NCI-H2196 treated with DMSO at 0.1 percent for 48 hours (cell line): ENCODE results near the gene MGAT5.
"Not testable (repeated sequence)": the region's sequence is repeated elsewhere in the genome, so short reads cannot be mapped to it uniquely, and the experiment has no call there.

Source experiments
- DNase-seq: peaks from one replicate; lab custom pipeline; 2025; ENCODE audit not compliant: unreplicated experiment; lab: John Stamatoyannopoulos, UW

Gene MGAT5

DNA sequence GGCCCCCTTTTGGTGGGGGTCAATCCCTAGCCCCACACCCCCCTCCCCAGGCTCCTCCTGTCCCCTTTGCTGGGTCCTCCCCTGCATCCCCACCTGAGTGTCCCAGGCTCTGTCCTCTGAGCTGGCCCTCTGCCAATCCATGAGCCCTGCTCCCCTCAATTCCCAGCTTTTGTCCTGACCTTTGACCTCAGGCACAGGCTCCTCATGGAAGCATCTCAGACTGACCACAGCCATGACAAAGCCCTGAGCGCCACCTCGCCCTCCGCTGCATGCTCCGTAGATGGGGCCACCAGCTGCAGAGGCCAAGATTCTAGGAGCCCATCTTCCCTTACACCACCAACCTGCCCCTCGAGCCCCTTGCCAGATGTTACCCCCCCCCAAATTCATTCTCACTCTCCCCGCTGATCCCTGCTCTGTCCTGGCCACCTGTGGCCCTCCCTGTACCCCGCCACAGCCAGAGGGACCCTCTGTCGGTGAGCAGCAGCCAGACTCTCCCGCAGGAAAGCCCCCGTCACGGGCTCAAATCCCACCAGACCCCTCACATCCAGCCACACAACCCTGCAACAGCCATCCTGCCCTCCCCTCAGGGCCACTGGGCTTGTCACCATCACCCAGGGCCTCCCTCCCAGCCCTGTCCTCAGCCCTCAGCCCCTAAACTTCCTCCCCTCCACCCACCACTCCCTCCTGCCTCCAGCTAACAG is 206.0 kb downstream of the MGAT5 start:
- no peak for DNase-seq

DNA sequence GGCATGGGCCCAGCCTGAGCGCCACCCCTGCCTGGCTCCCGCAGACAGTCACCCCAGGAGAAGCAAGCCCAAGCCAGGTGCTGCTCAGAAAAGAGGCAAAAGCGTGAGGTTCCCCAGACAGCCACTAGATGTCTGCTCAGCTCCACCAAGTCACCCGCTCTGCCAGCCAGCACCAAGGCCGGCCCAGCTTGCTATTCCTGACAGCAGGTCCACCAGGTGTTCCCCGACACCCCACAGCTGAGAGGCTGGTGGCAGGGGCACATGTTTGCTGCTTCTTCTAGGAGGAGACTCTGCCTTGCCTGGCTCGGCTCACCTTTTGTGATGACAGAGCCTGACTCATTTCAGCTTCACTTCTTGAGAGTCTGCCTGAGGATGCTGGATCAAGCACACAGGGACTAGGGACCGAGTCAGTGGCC is 206.7 kb downstream of the MGAT5 start:
- DNase-seq, result peak; percentile 71

GRCh38 chr2:134461511-134461910 is 207.6 kb downstream of the MGAT5 start:
- DNase-seq, result no peak

GRCh38 chr2:134462275-134462674 is 208.4 kb downstream of the MGAT5 start:
- DNase-seq, result no peak

DNA sequence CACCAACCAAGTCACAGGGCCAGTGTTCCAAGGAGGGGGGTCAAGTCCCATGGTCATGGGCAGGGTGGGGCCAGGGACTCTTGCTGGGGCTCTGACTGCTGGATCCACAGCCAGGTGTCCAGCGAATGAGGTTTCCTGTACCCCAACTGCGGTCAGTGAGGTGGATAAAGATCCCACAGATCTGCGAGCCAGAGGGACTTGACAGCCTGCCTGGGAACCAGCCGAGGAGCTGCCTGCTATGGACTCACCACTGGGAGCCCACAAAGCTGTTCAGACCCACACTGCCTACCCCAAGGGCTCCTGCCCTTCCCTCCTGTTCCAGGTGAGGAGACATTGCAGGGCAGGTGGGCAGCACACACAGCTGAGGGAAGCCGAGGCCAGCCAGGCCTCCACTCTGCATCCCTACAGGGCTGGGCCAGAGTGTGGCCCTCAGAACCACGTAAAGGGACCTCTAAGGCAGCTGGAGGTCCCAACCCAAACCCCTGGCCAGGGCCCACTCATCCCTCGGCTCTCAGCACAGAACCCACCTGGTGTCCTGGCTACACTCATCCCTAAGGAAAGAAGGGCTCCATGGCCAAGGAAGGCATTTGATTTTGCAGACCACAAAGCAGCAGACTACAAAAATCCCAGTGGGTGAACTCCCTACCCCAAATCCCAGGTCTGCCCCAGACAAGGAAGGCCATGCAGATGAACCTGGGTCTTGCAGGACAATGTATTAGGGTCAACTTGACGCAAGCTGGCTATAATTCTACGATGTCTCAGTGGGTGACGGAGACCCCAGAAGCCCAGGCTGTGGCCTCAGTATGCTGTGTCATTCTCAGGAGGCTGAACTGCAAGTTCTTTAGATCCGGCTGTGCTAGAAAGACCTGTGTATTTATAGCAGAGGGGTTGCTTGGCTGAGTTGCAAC is 209.2 kb downstream of the MGAT5 start:
- DNase-seq, result no peak

DNA sequence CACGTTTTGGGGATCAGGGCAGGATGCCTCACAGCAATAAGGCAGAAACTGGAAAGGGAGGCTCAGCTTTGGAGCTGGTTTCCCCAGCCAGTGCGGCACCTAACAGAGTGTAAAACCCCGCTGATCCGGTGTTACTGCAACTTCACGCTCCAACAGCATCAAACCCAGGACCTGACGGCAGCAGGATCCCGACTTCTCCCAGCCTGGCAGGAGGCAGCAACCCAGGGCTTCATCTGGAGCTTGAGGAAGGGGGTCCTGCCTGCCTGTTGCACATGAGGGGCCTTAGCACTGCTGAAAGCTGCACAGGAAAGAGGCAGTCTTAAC is 209.8 kb downstream of the MGAT5 start:
- no peak for DNase-seq

- no peak for DNase-seq
Measured at GRCh38 chr2:134465228-134466105, 211.6 kb downstream of the MGAT5 start.

- peak; percentile 35 for DNase-seq
Measured at GRCh38 chr2:134466141-134466540, 212.3 kb downstream of the MGAT5 start.

DNA sequence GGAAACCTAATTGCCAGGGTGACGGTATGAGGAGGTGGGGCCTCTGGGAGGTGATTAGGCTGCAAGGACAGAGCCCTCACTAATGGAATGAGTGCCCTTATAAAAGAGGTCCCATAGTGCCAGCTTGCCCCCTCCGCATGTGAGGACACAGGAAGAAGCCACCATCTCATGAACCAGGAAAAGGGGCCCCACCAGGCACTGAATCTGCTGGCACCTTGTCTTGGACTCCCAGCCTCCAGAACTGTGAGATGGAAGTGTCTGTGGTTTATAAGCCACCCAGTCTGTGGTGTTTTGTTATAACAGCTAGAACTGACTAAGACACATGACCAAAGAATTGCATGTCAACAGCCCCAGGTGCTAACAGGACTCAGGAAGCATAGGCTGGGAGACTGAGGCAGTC is 214.3 kb downstream of the MGAT5 start:
- DNase-seq, result no peak

DNA sequence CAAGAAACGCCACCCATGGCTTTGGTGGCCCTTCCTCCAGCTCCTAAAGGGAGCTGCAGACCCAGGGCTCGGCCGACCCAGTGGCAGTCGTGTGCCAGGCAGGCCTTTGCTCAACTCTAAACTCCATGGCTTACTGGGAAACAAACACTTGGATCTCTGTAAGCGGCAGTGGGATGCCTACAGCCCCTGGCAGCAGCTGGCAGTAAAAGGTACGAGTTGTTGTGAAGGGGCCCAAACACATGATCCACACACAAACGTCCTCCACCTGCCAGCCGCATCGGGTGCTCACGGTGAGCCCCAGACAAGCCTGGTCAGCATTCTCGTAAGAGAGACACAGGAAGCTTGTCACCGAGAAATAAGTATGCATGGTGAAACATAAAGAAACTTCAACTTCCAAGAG is 214.9 kb downstream of the MGAT5 start:
- DNase-seq, result no peak

DNA sequence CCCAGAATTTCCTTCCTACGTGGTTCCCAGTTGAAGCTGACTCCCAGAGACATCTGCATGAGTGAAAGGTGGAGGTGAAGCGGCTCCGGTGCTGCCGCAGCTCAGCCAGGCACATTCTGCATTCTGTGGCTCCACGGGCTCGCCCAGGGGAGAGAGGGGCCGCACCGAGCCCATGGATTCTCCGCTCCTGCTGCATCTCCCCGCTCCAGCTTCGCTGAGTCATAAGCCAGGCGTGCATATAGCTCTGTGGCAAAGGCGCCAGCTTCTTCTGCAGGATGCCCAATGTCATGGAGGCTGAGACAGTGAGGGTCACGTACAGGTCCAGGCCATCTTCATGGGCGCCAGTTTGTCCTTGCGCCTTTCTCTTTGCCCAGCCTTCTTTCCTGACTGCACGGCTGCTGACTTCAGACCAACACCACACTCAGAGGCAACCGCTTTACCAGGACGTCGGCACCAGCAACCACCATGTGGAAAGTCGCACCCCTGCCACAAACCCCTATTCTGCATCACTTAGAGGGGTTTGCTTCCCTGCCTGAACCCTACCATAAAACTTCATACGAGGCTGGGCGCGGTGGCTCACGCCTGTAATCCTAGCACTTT is 215.7 kb downstream of the MGAT5 start:
- DNase-seq, result no peak

GRCh38 chr2:134470561-134471168 is 216.8 kb downstream of the MGAT5 start:
- no peak for DNase-seq

- not testable (repeated sequence) for DNase-seq
Measured at GRCh38 chr2:134476982-134477381, 223.1 kb downstream of the MGAT5 start.

DNA sequence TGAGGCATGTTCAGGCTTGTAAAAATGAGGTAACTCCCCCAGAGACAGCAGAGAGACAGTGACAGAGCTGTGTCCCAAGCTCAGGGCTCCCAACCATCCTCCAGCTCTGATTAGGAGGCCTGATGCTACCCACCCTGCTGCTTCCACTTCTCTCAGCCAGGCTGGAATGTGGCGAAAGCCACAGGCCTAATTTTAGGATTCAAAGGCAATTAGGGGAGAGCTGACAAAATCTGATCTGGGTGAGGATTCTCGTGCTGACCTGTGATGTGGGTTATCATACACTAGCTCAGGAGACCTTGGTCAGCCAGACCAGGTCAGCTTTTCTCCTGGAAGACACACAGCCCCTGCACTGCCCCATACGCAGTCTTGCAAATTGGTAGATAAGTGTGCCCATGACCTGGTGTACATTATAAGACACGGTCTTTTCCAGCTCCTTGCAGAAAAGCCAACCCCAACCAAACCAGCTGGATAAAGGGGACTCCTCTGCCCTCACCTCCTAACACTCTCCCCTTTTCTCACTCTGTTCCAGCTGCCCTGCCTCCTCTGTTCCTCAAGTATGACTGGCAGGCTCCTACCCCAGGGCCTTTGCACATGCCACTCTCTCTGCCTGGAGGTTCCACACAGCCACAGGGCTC is 225.9 kb downstream of the MGAT5 start:
- DNase-seq, result no peak

DNA sequence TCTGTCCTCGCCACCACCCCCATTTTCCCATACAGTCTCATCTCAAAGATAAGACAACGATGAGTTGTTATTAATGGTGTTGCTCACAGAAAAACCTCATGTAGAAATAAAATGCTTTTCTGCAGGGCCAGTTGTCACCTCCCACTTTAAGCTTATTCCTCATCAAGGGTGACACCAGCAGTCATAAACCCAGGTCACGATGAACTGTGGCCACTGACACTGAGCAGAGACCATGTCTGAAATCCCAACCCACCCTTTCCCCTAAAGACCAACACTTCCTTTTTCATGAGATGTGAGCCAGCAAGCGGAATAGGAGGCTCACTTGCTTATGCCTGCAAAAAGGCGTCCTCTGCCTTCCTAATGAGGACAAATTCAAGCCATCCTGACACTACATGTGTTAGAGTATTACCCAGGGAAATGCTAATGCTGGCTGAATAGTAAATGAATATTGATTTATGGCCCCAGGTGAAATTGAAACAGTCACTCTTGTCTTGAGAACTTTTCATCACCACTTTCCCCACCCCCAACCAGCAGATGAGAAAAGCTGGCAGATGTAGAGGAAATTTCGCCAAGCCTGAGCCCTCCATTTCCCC is 228.4 kb downstream of the MGAT5 start:
- DNase-seq, result no peak

DNA sequence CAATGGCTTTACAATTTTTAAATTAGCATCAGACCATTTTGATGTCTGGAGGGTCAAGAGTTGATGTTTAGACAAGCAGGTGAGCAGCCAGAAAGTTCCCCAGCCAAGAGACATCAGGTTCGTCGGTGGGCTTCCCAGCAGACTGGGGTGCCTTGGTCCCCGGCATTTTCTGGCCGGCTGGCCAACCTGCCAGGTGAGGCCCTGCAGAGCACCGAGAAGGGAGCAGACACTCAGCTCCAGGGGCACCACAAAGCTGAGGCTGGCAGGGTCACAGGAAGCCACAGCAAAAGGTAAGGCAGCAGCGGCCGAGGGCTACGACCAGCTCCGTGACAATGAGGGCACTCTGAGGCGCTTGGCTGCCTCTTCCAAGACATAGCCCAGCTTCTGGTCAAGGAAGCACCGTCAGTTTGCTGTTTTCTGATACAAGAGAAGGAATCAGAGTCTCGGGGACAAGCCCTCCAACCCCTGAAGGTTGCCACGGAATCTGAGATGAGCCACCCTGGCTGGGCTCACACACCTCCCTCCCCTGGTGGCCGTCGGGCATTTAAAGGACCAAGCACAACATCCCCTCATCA is 229.0 kb downstream of the MGAT5 start:
- DNase-seq, result no peak

- DNase-seq, result no peak
Measured at GRCh38 chr2:134489732-134490384, 236.0 kb downstream of the MGAT5 start.

DNA sequence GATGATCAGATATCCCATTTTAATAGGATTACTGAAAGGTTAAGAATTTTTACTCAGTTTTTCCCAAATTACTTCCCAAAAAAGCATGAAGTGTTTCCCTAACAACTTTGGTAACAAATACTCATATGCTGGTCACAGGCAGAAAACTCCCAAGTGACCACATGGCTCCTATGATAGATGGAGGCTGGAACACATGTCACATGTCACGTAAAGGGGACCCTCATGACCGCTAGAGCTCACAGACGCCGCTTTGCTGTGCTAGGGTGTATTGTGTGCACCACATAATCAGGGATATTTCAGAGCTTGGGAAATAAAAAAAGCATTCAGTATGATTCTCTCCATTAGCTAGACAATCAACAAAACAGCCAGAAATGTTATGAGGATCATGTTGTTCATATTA is 236.7 kb downstream of the MGAT5 start:
- DNase-seq, result no peak

GRCh38 chr2:134491022-134491421 is 237.2 kb downstream of the MGAT5 start:
- DNase-seq, result no peak
